H9 (cell line): ENCODE data around the gene ZNF275. TPM values are rescaled to one million over a fixed set of nuclear protein-coding genes. Genes with fewer than 3 reads are reported as not detected.

Experiments used
- DNase-seq: peaks from one replicate; pipeline ENCODE4 v3.0.0-alpha.2; 2017
- H2AFZ ChIP-seq: one replicate; pipeline ENCODE4 v1.6.1; 2013; ENCODE audit warnings: mild to moderate bottlenecking, low read length, control low read depth, moderate library complexity
- H2AK5ac ChIP-seq: 2 replicates; pipeline ENCODE4 v1.6.1; 2013; ENCODE audit warnings: low read length, control low read depth, mixed read lengths; ENCODE audit not compliant: insufficient read length
- H2BK120ac ChIP-seq: one replicate; pipeline ENCODE4 v1.6.1; 2013; ENCODE audit warnings: low read depth, mild to moderate bottlenecking, low read length, control low read depth, inconsistent platforms; ENCODE audit not compliant: poor library complexity, severe bottlenecking
- H2BK12ac ChIP-seq: 2 replicates; pipeline ENCODE4 v1.6.1; 2013; ENCODE audit warnings: low read length, control low read depth, mixed read lengths, low read depth; ENCODE audit not compliant: insufficient read length
- H2BK15ac ChIP-seq: 2 replicates; pipeline ENCODE4 v1.6.1; 2013; ENCODE audit warnings: low read depth, low read length, control low read depth
- H2BK20ac ChIP-seq: one replicate; pipeline ENCODE4 v1.6.1; 2013; ENCODE audit warnings: low read depth, mild to moderate bottlenecking, low read length, control low read depth, inconsistent platforms; ENCODE audit not compliant: poor library complexity, severe bottlenecking
- H2BK5ac ChIP-seq: 2 replicates; pipeline ENCODE4 v1.6.1; 2013; ENCODE audit warnings: low read length, control low read depth, mixed read lengths; ENCODE audit not compliant: insufficient read length
- H3K14ac ChIP-seq: 2 replicates; pipeline ENCODE4 v1.6.1; 2013; ENCODE audit warnings: low read length, control low read depth; ENCODE audit not compliant: insufficient read depth
- H3K18ac ChIP-seq: 2 replicates; pipeline ENCODE4 v1.6.1; 2013; ENCODE audit warnings: low read depth, mild to moderate bottlenecking, mixed read lengths, low read length, control low read depth; ENCODE audit not compliant: insufficient read length
- H3K23ac ChIP-seq: 2 replicates; pipeline ENCODE4 v1.6.1; 2013; ENCODE audit warnings: low read length, control low read depth, mixed read lengths, low read depth; ENCODE audit not compliant: insufficient read length
- H3K23me2 ChIP-seq: 2 replicates; pipeline ENCODE4 v1.6.1; 2013; ENCODE audit warnings: low read depth, mild to moderate bottlenecking, mixed read lengths, low read length, control low read depth; ENCODE audit not compliant: insufficient read length, poor library complexity, severe bottlenecking
- H3K27ac ChIP-seq: 2 replicates; pipeline ENCODE4 v1.5.1; 2013; ENCODE audit warnings: low read length, control low read depth, mixed read lengths, low read depth; ENCODE audit not compliant: insufficient read length
- H3K27me3 ChIP-seq: 2 replicates; pipeline ENCODE4 v1.6.1; 2013; ENCODE audit warnings: low read length, control low read depth, inconsistent platforms; ENCODE audit not compliant: insufficient read depth
- H3K4ac ChIP-seq: 2 replicates; pipeline ENCODE4 v1.6.1; 2013; ENCODE audit warnings: low read depth, mild to moderate bottlenecking, control low read depth, inconsistent platforms, low read length, moderate library complexity
- H3K4me1 ChIP-seq: 2 replicates; pipeline ENCODE4 v1.6.1; 2013; ENCODE audit warnings: low read length, control low read depth, inconsistent platforms; ENCODE audit not compliant: insufficient read depth
- H3K4me2 ChIP-seq: 2 replicates; pipeline ENCODE4 v1.6.1; 2013; ENCODE audit warnings: low read length, control low read depth, mixed read lengths; ENCODE audit not compliant: insufficient read length, insufficient read depth
- H3K56ac ChIP-seq: 2 replicates; pipeline ENCODE4 v1.6.1; 2013; ENCODE audit warnings: low read depth, mild to moderate bottlenecking, mixed read lengths, low read length, control low read depth; ENCODE audit not compliant: insufficient read length
- H3K79me1 ChIP-seq: 2 replicates; pipeline ENCODE4 v1.6.1; 2013; ENCODE audit warnings: low read depth, mild to moderate bottlenecking, moderate library complexity, low read length, control low read depth, inconsistent platforms; ENCODE audit not compliant: insufficient read depth, poor library complexity, severe bottlenecking
- H3K79me2 ChIP-seq: 2 replicates; pipeline ENCODE4 v1.6.1; 2013; ENCODE audit warnings: low read length, control low read depth, inconsistent platforms; ENCODE audit not compliant: insufficient read depth
- H3K9ac ChIP-seq: 2 replicates; pipeline ENCODE4 v1.6.1; 2013; ENCODE audit warnings: low read length, control low read depth, mixed read lengths; ENCODE audit not compliant: insufficient read length; ENCODE audit errors: extremely low read depth
- H3K9me3 ChIP-seq: one replicate; pipeline ENCODE4 v1.6.1; 2013; ENCODE audit warnings: low read depth, low read length, inconsistent platforms; ENCODE audit not compliant: control insufficient read depth
- H3T11ph ChIP-seq: one replicate; pipeline ENCODE4 v1.6.1; 2013; ENCODE audit warnings: mild to moderate bottlenecking, low read length, control low read depth, inconsistent platforms
- H4K20me1 ChIP-seq: one replicate; pipeline ENCODE4 v1.6.1; 2013; ENCODE audit not compliant: control insufficient read depth, insufficient read length, insufficient read depth
- H4K5ac ChIP-seq: 2 replicates; pipeline ENCODE4 v1.6.1; 2013; ENCODE audit warnings: low read depth, mild to moderate bottlenecking, mixed read lengths, low read length, control low read depth; ENCODE audit not compliant: insufficient read length
- H4K8ac ChIP-seq: replicated peaks from 2 replicates; pipeline ENCODE4 v1.6.1; 2013; ENCODE audit warnings: low read length, control low read depth, mixed read lengths, low read depth; ENCODE audit not compliant: insufficient read length
- H4K91ac ChIP-seq: 2 replicates; pipeline ENCODE4 v1.6.1; 2013; ENCODE audit warnings: low read depth, mild to moderate bottlenecking, moderate library complexity, mixed read lengths, low read length, control low read depth; ENCODE audit not compliant: insufficient read length
- H3K27ac Mint-ChIP-seq, 3 experiments: 2 replicates in 2 of 3; 3 replicates in 1 of 3; pipeline ENCODE4 v1.8.0; 2020 to 2021; ENCODE audit warnings: mixed read lengths in 3 of 3, mild to moderate bottlenecking in 1 of 3, moderate library complexity in 1 of 3
- H3K27me3 Mint-ChIP-seq: 2 replicates; pipeline ENCODE4 v1.8.0; 2021; ENCODE audit warnings: low read depth, mild to moderate bottlenecking, moderate library complexity, mixed read lengths
- H3K36me3 Mint-ChIP-seq, 3 experiments: 2 replicates in 2 of 3; 3 replicates in 1 of 3; pipeline ENCODE4 v1.8.0; 2020 to 2021; ENCODE audit warnings: low read depth in 3 of 3, mixed read lengths in 3 of 3; ENCODE audit not compliant: insufficient read depth in 1 of 3
- H3K4me1 Mint-ChIP-seq, 2 experiments: 2 replicates each; pipeline ENCODE4 v1.8.0; 2020; ENCODE audit warnings: mixed read lengths in 2 of 2
- H3K4me3 Mint-ChIP-seq, 2 experiments: 2 replicates in 1 of 2; 3 replicates in 1 of 2; pipeline ENCODE4 v1.8.0; 2020 to 2021; ENCODE audit warnings: mild to moderate bottlenecking in 2 of 2, mixed read lengths in 2 of 2, moderate library complexity in 1 of 2
- H3K9me3 Mint-ChIP-seq, 2 experiments: 2 replicates in 1 of 2; 3 replicates in 1 of 2; pipeline ENCODE4 v1.8.0; 2020; ENCODE audit warnings: mild to moderate bottlenecking in 2 of 2, mixed read lengths in 2 of 2, moderate library complexity in 1 of 2
- WGBS: extraction: QIAGEN DNeasy Blood & Tissue Kit; methylation state at CpG from one replicate; pipeline ENCODE4 v1.1.7; 2013; ENCODE audit warnings: missing lambda C conversion rate, low lambda C conversion rate, mixed read lengths; ENCODE audit not compliant: insufficient read length; ENCODE audit errors: extremely low coverage; 5-methylcytosine and 5-hydroxymethylcytosine counted together
- total RNA-seq: library from RNA; stranded (reverse); gene quantifications from 2 replicates; pipeline ENCODE4 v1.2.1, GENCODE V29; 2021
- TF ChIP-seq, protein P1 (sequence below): fragments of 200-600 bp; sonication (generic); conservative IDR thresholded peaks from 3 replicates; pipeline ENCODE4 v1.8.0; 2021; ENCODE audit warnings: antibody characterized with exemption, mild to moderate bottlenecking

ZNF275 gene
- total RNA-seq, 1 experiment from 2014 or later, result 11.8 TPM

DNA sequence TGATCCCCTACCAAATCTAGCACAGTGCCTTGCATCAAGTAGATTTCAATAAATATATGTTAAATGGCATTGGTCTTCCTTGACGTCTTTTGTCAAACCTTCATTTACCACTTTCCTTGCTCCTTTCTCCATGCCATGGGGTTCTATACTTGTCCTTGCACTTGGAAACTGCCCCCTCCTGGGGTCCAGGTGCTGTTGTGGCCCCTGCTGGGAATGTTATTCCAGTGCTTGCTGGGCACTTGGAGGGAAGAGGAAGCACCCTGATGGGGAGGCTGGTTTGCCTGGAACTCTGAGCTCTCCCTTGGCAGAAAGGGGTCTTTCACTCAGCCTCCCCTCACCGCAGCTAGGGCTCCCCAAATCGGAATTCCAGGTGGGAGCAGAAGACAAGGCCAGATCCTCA lies 18.9 kb downstream of the ZNF275 start:
- Histone ChIP-seq H3K23ac (no peak overlapping the region), H2AFZ (no peak overlapping the region), H4K5ac (no peak overlapping the region), H3K27ac (no peak overlapping the region), H3T11ph (no peak overlapping the region), H3K79me1 (no peaks in the 10 kb centered on the region), H3K18ac (no peak overlapping the region), H2BK20ac (no peak overlapping the region), H3K27me3 (no peaks in the 10 kb centered on the region), H4K8ac (no peak overlapping the region), H3K9ac (no peak overlapping the region), H3K4me2 (no peak overlapping the region), H2BK12ac (no peak overlapping the region), H3K9me3 (peaks cover 66% of the 10 kb centered on the region), H2AK5ac (no peak overlapping the region), H3K79me2 (no peaks in the 10 kb centered on the region), H2BK120ac (no peak overlapping the region), H2BK15ac (no peak overlapping the region), H2BK5ac (no peak overlapping the region), H4K91ac (no peak overlapping the region), H3K4me1 (no peaks in the 10 kb centered on the region), H3K56ac (no peak overlapping the region), H4K20me1 (no peaks in the 10 kb centered on the region), H3K4ac (no peak overlapping the region), H3K14ac (no peak overlapping the region), H3K23me2 (no peaks in the 10 kb centered on the region)
- Mint-ChIP-seq H3K36me3 (peaks cover 22 to 58% (median 39%) of the 10 kb centered on the region in 3 experiments), H3K4me1 (peaks cover 6% of the 10 kb centered on the region in 2 experiments; a peak in 2 of 4 replicates), H3K27me3 (peaks cover 3% of the 10 kb centered on the region; the same call in 1 of the 2 replicates), H3K9me3 (peaks cover 79 to 90% of the 10 kb centered on the region in 2 experiments), H3K27ac (no peak overlapping the region), H3K4me3 (no peak overlapping the region)
- DNase-seq, result no peak
- no CpG with 5 or more reads among the region's 3 CpGs for WGBS
- TF ChIP-seq, protein P1, sequence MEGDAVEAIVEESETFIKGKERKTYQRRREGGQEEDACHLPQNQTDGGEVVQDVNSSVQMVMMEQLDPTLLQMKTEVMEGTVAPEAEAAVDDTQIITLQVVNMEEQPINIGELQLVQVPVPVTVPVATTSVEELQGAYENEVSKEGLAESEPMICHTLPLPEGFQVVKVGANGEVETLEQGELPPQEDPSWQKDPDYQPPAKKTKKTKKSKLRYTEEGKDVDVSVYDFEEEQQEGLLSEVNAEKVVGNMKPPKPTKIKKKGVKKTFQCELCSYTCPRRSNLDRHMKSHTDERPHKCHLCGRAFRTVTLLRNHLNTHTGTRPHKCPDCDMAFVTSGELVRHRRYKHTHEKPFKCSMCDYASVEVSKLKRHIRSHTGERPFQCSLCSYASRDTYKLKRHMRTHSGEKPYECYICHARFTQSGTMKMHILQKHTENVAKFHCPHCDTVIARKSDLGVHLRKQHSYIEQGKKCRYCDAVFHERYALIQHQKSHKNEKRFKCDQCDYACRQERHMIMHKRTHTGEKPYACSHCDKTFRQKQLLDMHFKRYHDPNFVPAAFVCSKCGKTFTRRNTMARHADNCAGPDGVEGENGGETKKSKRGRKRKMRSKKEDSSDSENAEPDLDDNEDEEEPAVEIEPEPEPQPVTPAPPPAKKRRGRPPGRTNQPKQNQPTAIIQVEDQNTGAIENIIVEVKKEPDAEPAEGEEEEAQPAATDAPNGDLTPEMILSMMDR, result no peak
